GM12874 (cell line): ENCODE data around the gene TMEM150B.

Experiments
- TF ChIP-seq, protein P1 (sequence below): IDR thresholded peaks from 2 replicates; pipeline ENCODE4 v1.5.1; 2011; ENCODE audit warnings: low read depth, mild to moderate bottlenecking, control low read depth, low read length, moderate library complexity; ENCODE audit not compliant: insufficient read depth

TMEM150B gene

DNA sequence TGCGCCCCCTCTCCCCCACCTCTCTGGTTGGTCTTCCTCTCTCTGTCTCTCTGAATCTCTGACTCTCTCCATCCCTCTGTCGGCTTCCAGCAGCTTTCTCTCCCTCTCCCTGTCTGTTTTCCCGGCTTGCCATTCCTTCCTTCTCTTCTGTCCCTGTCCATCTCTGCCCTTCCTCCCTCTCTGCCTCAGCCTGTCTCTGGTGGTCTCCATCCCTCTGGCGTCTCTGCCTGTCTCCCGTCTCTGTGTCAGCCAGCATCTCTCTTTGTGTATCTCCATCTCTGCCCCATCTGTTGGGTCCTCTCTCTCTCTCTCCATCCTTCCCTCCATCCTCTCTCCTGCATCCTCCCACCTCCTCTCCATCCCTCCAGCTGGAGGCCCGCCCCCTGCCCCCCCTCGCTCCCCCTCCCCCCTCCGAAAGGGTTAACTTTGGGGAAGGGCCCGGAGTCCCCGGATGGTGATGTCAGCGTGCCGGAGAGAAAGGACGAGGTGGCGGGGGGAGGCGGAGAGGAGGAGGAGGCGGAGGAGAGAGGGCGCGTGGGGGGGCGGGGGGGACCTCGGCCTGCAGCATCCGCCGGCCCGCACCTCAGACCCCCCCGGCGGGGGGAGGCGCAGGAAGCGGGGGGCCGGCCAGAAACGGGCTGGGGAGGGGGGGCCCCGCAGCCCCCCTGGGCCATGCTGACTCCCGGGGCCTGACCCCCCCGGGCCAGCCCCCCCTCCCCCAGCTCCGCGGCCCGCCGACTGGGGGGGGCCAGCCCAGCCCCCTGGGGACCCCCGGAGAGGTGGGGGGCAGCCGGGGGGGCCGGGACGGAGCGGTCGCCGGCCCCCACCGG is 41.4 kb downstream of the TMEM150B start, which contains the start of gene BRSK1:
TSS of gene BRSK1 (plus strand) at position 450 of the 830 bp plus-strand sequence. CDS start 446 bp downstream, outside the sequence.
- TF ChIP-seq, protein P1, sequence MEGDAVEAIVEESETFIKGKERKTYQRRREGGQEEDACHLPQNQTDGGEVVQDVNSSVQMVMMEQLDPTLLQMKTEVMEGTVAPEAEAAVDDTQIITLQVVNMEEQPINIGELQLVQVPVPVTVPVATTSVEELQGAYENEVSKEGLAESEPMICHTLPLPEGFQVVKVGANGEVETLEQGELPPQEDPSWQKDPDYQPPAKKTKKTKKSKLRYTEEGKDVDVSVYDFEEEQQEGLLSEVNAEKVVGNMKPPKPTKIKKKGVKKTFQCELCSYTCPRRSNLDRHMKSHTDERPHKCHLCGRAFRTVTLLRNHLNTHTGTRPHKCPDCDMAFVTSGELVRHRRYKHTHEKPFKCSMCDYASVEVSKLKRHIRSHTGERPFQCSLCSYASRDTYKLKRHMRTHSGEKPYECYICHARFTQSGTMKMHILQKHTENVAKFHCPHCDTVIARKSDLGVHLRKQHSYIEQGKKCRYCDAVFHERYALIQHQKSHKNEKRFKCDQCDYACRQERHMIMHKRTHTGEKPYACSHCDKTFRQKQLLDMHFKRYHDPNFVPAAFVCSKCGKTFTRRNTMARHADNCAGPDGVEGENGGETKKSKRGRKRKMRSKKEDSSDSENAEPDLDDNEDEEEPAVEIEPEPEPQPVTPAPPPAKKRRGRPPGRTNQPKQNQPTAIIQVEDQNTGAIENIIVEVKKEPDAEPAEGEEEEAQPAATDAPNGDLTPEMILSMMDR, result no peak

DNA sequence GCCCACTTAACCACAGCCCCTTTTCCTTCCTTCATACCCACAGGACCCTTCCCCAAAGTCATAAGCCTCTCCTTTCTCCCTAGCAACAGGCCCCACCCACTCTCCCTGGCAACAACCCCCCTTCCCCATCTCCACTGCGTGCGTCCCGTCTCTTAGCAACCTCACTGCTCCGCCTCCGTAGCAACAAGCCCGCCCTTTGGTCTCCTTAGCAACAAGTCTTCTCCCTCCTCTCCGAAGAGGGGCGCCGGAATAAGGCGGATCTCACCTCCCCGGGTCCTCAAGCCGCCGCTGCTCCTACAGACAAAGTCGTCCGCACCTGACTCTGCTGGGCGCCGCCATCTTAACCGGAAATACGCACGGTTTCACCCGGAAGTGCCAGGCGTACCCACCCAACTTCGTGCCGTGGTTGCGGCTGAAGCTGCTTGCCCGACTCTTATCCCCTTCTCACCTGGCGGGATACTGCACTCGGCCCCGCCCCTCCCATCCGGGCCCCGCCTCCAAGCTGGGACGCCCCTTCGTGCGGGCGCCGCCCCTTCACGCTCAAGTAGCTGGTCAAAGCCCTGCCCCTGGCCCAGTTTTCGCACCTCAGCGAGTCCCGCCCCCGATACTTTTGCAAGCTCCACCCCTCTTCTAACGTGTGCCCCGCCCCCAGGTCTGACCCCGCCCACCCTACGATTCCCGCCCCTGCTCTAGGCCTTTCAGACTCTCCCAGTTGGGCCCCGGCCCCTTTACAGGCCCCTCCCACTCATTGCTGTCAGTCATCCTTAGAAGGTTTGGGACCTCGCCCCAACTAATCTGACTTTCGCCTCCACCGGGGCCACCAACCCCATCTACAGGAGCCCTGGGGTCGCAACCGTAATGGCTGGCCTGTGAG is 45.1 kb downstream of the TMEM150B start, which contains the start of gene HSPBP1:
TSS of gene HSPBP1 (minus strand) at position 341 of the 874 bp plus-strand sequence. CDS start 502 bp downstream, outside the sequence.
- TF ChIP-seq, protein P1, result no peak

- TF ChIP-seq, protein P1, result no peak
These were observed 45.8 kb downstream of the TMEM150B start for GRCh38 chr19:55279340-55279739.

GRCh38 chr19:55278391-55279135 is 46.6 kb downstream of the TMEM150B start:
- TF ChIP-seq, protein P1, result no peak

DNA sequence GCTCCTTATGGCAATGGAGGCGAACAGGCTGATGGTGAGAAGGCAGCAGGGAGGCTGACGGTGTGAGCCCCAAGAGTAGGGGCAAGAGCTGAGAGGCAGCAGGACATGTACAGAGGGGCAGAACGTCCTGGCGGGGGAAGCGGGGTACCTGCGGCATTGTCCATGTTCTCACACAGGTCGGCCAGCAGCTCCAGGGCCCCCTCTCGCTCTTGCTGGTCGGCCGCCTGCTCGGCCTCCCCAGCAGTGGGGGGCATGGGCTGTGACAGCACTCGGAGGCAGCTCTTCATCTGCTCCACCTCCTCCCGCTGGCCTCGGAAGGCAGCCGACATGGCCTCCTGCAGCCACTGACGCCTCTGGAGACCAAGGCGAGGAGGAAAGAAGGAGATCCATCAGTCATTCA is 47.6 kb downstream of the TMEM150B start:
- TF ChIP-seq, protein P1, result no peak

- TF ChIP-seq, protein P1, result no peak
These were observed 48.3 kb downstream of the TMEM150B start for GRCh38 chr19:55276720-55277430.
